HepG2 (cell line): ENCODE data around the gene POLR1D. TPM values are rescaled to one million over a fixed set of nuclear protein-coding genes. Genes with fewer than 3 reads are reported as not detected.
A peak's percentile ranks its signal among the peaks of the same experiment; 100 is the strongest.

Experiments
- AHR ChIP-seq: IDR thresholded peaks from 2 replicates; pipeline ENCODE4 v1.6.1; 2018; ENCODE audit warnings: missing genetic modification reagents, missing compliant biosample characterization
- DR1 ChIP-seq: sonication (generic); formaldehyde crosslinking; IDR thresholded peaks from 2 replicates; pipeline ENCODE4 v1.8.0; 2021; ENCODE audit warnings: mild to moderate bottlenecking, missing genetic modification reagents, inconsistent platforms
- KLF13 ChIP-seq: sonication (generic); formaldehyde crosslinking; IDR thresholded peaks from 2 replicates; pipeline ENCODE4 v1.4.0; 2020; ENCODE audit warnings: mild to moderate bottlenecking, missing genetic modification reagents
- NCOR1 ChIP-seq: fragments of 200-600 bp; sonication (generic); IDR thresholded peaks from 2 replicates; pipeline ENCODE4 v1.7.0; 2017; ENCODE audit warnings: antibody characterized with exemption, low read length, borderline replicate concordance
- ZNF468 ChIP-seq: sonication (generic); formaldehyde crosslinking; IDR thresholded peaks from 2 replicates; pipeline ENCODE4 v1.8.0; 2022; ENCODE audit warnings: mild to moderate bottlenecking, moderate library complexity, missing genetic modification reagents
- ZNF605 ChIP-seq: sonication (generic); formaldehyde crosslinking; IDR thresholded peaks from 2 replicates; pipeline ENCODE4 v1.8.0; 2022; ENCODE audit warnings: mild to moderate bottlenecking, missing genetic modification reagents
- ZNF607 ChIP-seq: sonication (generic); formaldehyde crosslinking; IDR thresholded peaks from 2 replicates; pipeline ENCODE4 v1.5.1; 2020; ENCODE audit warnings: missing genetic modification reagents, mild to moderate bottlenecking, borderline replicate concordance
- ZSCAN9 ChIP-seq: IDR thresholded peaks from 2 replicates; pipeline ENCODE4 v1.6.1; 2016; ENCODE audit warnings: borderline replicate concordance
- polyA plus RNA-seq, 8 experiments: library from polyadenylated mRNA; depleted of rRNA in 3 of 8; stranded (reverse) in 7 of 8; unstranded in 1 of 8; fragments of >200 nt; fragmentation: Illumina TruSeq in 4 of 8; extraction: Trizol in 4 of 8; gene quantifications; 2 replicates each; pipeline versions ENCODE4 v1.2.1 to v1.2.3, GENCODE V29; 2011 to 2016; ENCODE audit warnings: low read depth in 4 of 8, missing spikeins in 1 of 8, mixed read lengths in 1 of 8; ENCODE audit not compliant: insufficient read depth in 1 of 8
- total RNA-seq, 5 experiments: library from RNA; depleted of rRNA; stranded (reverse); fragments of >200 nt; fragmentation: Illumina TruSeq; extraction: Trizol; gene quantifications; 2 replicates each; pipeline ENCODE4 v1.2.3, GENCODE V29; 2016; ENCODE audit warnings: low read depth in 1 of 5
- TF ChIP-seq, protein P1 (sequence below): sonication (generic); formaldehyde crosslinking; IDR thresholded peaks from 2 replicates; pipeline ENCODE4 v1.5.1; 2020; ENCODE audit warnings: missing genetic modification reagents, mild to moderate bottlenecking, borderline replicate concordance
- TF ChIP-seq, protein P2 (sequence below): sonication (generic); formaldehyde crosslinking; IDR thresholded peaks from 2 replicates; pipeline ENCODE4 v1.5.0; 2020; ENCODE audit warnings: mild to moderate bottlenecking, missing genetic modification reagents, borderline replicate concordance
- TF ChIP-seq, protein P3 (sequence below): IDR thresholded peaks from 2 replicates; pipeline ENCODE4 v1.6.1; 2016; ENCODE audit warnings: mild to moderate bottlenecking
- TF ChIP-seq, protein P4 (sequence below): sonication (generic); formaldehyde crosslinking; IDR thresholded peaks from 2 replicates; pipeline ENCODE4 v1.4.0; 2020; ENCODE audit warnings: missing genetic modification reagents, mild to moderate bottlenecking, borderline replicate concordance
- TF ChIP-seq, protein P5 (sequence below): sonication (generic); formaldehyde crosslinking; conservative IDR thresholded peaks from 2 replicates; pipeline ENCODE4 v1.4.0; 2020; ENCODE audit warnings: mild to moderate bottlenecking, missing genetic modification reagents, moderate library complexity

POLR1D gene
- total and polyA plus RNA-seq, 2 of the 13 experiments (the other 11 are each of a cell fraction or from before 2014, with no cell fraction given): 183 to 490 TPM

DNA sequence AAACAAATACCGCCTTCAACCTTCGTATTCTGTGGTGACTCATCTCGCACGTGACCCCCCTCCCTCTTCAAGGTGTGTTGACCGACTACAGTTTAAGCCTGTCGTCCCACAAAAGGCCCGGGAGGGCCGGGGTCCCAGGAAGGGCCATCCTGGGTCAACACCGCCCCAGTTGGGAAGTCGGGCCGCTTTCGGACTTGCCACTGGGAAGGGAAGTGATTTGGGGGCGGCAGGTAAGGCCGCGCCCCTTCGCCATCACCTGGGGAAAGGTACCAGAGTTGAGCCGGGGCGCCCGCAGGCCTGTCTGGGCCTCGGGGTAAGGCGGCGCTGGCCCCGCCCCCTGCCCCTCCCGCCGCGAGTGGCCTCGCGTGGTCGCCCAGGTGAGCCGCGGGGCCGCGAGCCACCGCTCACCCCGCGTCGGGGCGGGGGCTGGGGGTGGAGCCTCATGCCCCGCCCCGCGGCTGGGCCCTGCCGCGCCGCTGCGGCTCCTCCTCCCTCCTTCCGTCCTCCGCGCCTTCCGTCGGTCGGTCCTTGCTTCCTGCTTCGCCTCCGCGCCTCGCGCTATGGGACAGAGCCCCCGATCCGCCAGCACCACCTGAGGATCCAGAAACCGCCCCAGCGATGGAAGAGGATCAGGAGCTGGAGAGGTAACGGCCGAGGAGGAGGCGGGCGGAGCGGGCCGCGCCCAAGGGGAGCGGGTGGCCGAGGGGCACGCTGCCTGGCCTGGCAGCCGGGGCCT lies at the start of gene POLR1D (continued):
- TF ChIP-seq, protein P1, sequence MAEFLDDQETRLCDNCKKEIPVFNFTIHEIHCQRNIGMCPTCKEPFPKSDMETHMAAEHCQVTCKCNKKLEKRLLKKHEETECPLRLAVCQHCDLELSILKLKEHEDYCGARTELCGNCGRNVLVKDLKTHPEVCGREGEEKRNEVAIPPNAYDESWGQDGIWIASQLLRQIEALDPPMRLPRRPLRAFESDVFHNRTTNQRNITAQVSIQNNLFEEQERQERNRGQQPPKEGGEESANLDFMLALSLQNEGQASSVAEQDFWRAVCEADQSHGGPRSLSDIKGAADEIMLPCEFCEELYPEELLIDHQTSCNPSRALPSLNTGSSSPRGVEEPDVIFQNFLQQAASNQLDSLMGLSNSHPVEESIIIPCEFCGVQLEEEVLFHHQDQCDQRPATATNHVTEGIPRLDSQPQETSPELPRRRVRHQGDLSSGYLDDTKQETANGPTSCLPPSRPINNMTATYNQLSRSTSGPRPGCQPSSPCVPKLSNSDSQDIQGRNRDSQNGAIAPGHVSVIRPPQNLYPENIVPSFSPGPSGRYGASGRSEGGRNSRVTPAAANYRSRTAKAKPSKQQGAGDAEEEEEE (CRISPR knock-in tag): no peak
- TF ChIP-seq, protein P2, sequence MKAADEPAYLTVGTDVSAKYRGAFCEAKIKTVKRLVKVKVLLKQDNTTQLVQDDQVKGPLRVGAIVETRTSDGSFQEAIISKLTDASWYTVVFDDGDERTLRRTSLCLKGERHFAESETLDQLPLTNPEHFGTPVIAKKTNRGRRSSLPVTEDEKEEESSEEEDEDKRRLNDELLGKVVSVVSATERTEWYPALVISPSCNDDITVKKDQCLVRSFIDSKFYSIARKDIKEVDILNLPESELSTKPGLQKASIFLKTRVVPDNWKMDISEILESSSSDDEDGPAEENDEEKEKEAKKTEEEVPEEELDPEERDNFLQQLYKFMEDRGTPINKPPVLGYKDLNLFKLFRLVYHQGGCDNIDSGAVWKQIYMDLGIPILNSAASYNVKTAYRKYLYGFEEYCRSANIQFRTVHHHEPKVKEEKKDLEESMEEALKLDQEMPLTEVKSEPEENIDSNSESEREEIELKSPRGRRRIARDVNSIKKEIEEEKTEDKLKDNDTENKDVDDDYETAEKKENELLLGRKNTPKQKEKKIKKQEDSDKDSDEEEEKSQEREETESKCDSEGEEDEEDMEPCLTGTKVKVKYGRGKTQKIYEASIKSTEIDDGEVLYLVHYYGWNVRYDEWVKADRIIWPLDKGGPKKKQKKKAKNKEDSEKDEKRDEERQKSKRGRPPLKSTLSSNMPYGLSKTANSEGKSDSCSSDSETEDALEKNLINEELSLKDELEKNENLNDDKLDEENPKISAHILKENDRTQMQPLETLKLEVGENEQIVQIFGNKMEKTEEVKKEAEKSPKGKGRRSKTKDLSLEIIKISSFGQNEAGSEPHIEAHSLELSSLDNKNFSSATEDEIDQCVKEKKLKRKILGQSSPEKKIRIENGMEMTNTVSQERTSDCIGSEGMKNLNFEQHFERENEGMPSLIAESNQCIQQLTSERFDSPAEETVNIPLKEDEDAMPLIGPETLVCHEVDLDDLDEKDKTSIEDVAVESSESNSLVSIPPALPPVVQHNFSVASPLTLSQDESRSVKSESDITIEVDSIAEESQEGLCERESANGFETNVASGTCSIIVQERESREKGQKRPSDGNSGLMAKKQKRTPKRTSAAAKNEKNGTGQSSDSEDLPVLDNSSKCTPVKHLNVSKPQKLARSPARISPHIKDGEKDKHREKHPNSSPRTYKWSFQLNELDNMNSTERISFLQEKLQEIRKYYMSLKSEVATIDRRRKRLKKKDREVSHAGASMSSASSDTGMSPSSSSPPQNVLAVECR: peak; percentile 91; the same call in 1 of the 2 replicates
- TF ChIP-seq NCOR1: no peak
- no peak for TF ChIP-seq ZSCAN9 (CRISPR knock-in tag)
- TF ChIP-seq, protein P3, sequence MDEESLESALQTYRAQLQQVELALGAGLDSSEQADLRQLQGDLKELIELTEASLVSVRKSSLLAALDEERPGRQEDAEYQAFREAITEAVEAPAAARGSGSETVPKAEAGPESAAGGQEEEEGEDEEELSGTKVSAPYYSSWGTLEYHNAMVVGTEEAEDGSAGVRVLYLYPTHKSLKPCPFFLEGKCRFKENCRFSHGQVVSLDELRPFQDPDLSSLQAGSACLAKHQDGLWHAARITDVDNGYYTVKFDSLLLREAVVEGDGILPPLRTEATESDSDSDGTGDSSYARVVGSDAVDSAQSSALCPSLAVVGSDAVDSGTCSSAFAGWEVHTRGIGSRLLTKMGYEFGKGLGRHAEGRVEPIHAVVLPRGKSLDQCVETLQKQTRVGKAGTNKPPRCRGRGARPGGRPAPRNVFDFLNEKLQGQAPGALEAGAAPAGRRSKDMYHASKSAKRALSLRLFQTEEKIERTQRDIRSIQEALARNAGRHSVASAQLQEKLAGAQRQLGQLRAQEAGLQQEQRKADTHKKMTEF: peak; percentile 80; the same call in 1 of the 2 replicates
- no peak for TF ChIP-seq KLF13
- TF ChIP-seq ZNF468 (CRISPR knock-in tag): no peak
- 0 out of 2 replicates have a peak, but pooled peaks have one; percentile 51 for TF ChIP-seq AHR (CRISPR knock-in tag)
- TF ChIP-seq, protein P4, sequence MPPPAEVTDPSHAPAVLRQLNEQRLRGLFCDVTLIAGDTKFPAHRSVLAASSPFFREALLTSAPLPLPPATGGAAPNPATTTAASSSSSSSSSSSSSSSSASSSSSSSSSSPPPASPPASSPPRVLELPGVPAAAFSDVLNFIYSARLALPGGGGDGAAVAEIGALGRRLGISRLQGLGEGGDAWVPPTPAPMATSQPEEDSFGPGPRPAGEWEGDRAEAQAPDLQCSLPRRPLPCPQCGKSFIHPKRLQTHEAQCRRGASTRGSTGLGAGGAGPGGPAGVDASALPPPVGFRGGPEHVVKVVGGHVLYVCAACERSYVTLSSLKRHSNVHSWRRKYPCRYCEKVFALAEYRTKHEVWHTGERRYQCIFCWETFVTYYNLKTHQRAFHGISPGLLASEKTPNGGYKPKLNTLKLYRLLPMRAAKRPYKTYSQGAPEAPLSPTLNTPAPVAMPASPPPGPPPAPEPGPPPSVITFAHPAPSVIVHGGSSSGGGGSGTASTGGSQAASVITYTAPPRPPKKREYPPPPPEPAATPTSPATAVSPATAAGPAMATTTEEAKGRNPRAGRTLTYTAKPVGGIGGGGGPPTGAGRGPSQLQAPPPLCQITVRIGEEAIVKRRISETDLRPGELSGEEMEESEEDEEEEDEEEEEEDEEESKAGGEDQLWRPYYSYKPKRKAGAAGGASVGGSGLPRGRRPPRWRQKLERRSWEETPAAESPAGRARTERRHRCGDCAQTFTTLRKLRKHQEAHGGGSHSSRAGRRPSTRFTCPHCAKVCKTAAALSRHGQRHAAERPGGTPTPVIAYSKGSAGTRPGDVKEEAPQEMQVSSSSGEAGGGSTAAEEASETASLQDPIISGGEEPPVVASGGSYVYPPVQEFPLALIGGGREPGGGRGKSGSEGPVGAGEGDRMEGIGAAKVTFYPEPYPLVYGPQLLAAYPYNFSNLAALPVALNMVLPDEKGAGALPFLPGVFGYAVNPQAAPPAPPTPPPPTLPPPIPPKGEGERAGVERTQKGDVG (CRISPR knock-in tag): no peak
- peak; percentile 67 for TF ChIP-seq ZNF607 (CRISPR knock-in tag)
- TF ChIP-seq, protein P5, sequence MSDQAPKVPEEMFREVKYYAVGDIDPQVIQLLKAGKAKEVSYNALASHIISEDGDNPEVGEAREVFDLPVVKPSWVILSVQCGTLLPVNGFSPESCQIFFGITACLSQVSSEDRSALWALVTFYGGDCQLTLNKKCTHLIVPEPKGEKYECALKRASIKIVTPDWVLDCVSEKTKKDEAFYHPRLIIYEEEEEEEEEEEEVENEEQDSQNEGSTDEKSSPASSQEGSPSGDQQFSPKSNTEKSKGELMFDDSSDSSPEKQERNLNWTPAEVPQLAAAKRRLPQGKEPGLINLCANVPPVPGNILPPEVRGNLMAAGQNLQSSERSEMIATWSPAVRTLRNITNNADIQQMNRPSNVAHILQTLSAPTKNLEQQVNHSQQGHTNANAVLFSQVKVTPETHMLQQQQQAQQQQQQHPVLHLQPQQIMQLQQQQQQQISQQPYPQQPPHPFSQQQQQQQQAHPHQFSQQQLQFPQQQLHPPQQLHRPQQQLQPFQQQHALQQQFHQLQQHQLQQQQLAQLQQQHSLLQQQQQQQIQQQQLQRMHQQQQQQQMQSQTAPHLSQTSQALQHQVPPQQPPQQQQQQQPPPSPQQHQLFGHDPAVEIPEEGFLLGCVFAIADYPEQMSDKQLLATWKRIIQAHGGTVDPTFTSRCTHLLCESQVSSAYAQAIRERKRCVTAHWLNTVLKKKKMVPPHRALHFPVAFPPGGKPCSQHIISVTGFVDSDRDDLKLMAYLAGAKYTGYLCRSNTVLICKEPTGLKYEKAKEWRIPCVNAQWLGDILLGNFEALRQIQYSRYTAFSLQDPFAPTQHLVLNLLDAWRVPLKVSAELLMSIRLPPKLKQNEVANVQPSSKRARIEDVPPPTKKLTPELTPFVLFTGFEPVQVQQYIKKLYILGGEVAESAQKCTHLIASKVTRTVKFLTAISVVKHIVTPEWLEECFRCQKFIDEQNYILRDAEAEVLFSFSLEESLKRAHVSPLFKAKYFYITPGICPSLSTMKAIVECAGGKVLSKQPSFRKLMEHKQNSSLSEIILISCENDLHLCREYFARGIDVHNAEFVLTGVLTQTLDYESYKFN: no peak
- TF ChIP-seq ZNF605 (CRISPR knock-in tag): peak; percentile 64; the same call in 1 of the 2 replicates
- peak; percentile 67; the same call in 1 of the 2 replicates for TF ChIP-seq DR1 (CRISPR knock-in tag)
